HepG2 (cell line): Measurements from ENCODE around the gene SLC38A3. TPM values are rescaled to one million over a fixed set of nuclear protein-coding genes. Genes with fewer than 3 reads are reported as not detected.

Experiments used
- ETV5 ChIP-seq: IDR thresholded peaks from 2 replicates; pipeline ENCODE4 v1.6.1; 2018; ENCODE audit warnings: missing biosample characterization, missing genetic modification reagents, inconsistent platforms, borderline replicate concordance
- FOXP1 ChIP-seq, 2 experiments: fragments of 450-650 bp in 1 of 2; IDR thresholded peaks; 2 replicates each; pipeline ENCODE4 v1.6.1; 2017 to 2018; ENCODE audit warnings: antibody characterized with exemption in 1 of 2
- KLF13 ChIP-seq: sonication (generic); formaldehyde crosslinking; IDR thresholded peaks from 2 replicates; pipeline ENCODE4 v1.4.0; 2020; ENCODE audit warnings: mild to moderate bottlenecking, missing genetic modification reagents
- RELA ChIP-seq: sonication (generic); formaldehyde crosslinking; IDR thresholded peaks from 2 replicates; pipeline ENCODE4 v1.4.0; 2020; ENCODE audit warnings: missing genetic modification reagents
- RFXAP ChIP-seq: sonication (generic); formaldehyde crosslinking; IDR thresholded peaks from 2 replicates; pipeline ENCODE4 v1.4.0; 2020; ENCODE audit warnings: missing genetic modification reagents, borderline replicate concordance
- SP2 ChIP-seq: sonication (generic); formaldehyde crosslinking; IDR thresholded peaks from 2 replicates; pipeline ENCODE4 v1.5.1; 2020; ENCODE audit warnings: mild to moderate bottlenecking, missing genetic modification reagents
- ZNF263 ChIP-seq: sonication (generic); formaldehyde crosslinking; IDR thresholded peaks from 2 replicates; pipeline ENCODE4 v1.4.0; 2020; ENCODE audit warnings: missing genetic modification reagents
- ZNF33A ChIP-seq: sonication (generic); formaldehyde crosslinking; IDR thresholded peaks from 2 replicates; pipeline ENCODE4 v1.5.1; 2020; ENCODE audit warnings: missing genetic modification reagents, mild to moderate bottlenecking, moderate library complexity, borderline replicate concordance
- ZNF773 ChIP-seq: sonication (generic); formaldehyde crosslinking; IDR thresholded peaks from 2 replicates; pipeline ENCODE4 v1.4.0; 2020; ENCODE audit warnings: missing genetic modification reagents, borderline replicate concordance
- ZNF792 ChIP-seq: IDR thresholded peaks from 2 replicates; pipeline ENCODE4 v1.6.1; 2016
- ZNF850 ChIP-seq: sonication (generic); formaldehyde crosslinking; conservative IDR thresholded peaks from 2 replicates; pipeline ENCODE4 v1.9.0; 2021; ENCODE audit warnings: mild to moderate bottlenecking, missing genetic modification reagents
- ZSCAN12 ChIP-seq: sonication (generic); formaldehyde crosslinking; IDR thresholded peaks from 2 replicates; pipeline ENCODE4 v1.9.0; 2021; ENCODE audit warnings: mild to moderate bottlenecking, missing genetic modification reagents
- polyA plus RNA-seq, 8 experiments: library from polyadenylated mRNA; depleted of rRNA in 3 of 8; stranded (reverse) in 7 of 8; unstranded in 1 of 8; fragments of >200 nt; fragmentation: Illumina TruSeq in 4 of 8; extraction: Trizol in 4 of 8; gene quantifications; 2 replicates each; pipeline versions ENCODE4 v1.2.1 to v1.2.3, GENCODE V29; 2011 to 2016; ENCODE audit warnings: low read depth in 4 of 8, missing spikeins in 1 of 8, mixed read lengths in 1 of 8; ENCODE audit not compliant: insufficient read depth in 1 of 8
- total RNA-seq, 5 experiments: library from RNA; depleted of rRNA; stranded (reverse); fragments of >200 nt; fragmentation: Illumina TruSeq; extraction: Trizol; gene quantifications; 2 replicates each; pipeline ENCODE4 v1.2.3, GENCODE V29; 2016; ENCODE audit warnings: low read depth in 1 of 5
- TF ChIP-seq, protein P1 (sequence below): sonication (generic); formaldehyde crosslinking; IDR thresholded peaks from 2 replicates; pipeline ENCODE4 v1.8.1; 2022; ENCODE audit warnings: mild to moderate bottlenecking, missing genetic modification reagents
- TF ChIP-seq, protein P2 (sequence below): sonication (generic); formaldehyde crosslinking; IDR thresholded peaks from 2 replicates; pipeline ENCODE4 v1.8.0; 2022; ENCODE audit warnings: missing genetic modification reagents, low read depth, mild to moderate bottlenecking, borderline replicate concordance
- TF ChIP-seq, protein P3 (sequence below): IDR thresholded peaks from 2 replicates; pipeline ENCODE4 v1.6.1; 2016; ENCODE audit warnings: low read depth, borderline replicate concordance
- TF ChIP-seq, protein P4 (sequence below): sonication (generic); formaldehyde crosslinking; conservative IDR thresholded peaks from 2 replicates; pipeline ENCODE4 v1.8.0; 2022; ENCODE audit warnings: mild to moderate bottlenecking, moderate library complexity, missing genetic modification reagents
- TF ChIP-seq, protein P5 (sequence below), 2 experiments: sonication (generic) in 1 of 2; formaldehyde crosslinking in 1 of 2; IDR thresholded peaks; 2 replicates each; pipeline versions ENCODE4 v1.4.0 to v1.6.1; 2018 to 2020; ENCODE audit warnings: missing genetic modification reagents in 2 of 2, borderline replicate concordance in 1 of 2, low read depth in 1 of 2, mild to moderate bottlenecking in 1 of 2, missing biosample characterization in 1 of 2

Gene SLC38A3
- total and polyA plus RNA-seq, 2 of the 13 experiments (the other 11 are each of a cell fraction or from before 2014, with no cell fraction given) = 29.8 to 164 TPM

DNA sequence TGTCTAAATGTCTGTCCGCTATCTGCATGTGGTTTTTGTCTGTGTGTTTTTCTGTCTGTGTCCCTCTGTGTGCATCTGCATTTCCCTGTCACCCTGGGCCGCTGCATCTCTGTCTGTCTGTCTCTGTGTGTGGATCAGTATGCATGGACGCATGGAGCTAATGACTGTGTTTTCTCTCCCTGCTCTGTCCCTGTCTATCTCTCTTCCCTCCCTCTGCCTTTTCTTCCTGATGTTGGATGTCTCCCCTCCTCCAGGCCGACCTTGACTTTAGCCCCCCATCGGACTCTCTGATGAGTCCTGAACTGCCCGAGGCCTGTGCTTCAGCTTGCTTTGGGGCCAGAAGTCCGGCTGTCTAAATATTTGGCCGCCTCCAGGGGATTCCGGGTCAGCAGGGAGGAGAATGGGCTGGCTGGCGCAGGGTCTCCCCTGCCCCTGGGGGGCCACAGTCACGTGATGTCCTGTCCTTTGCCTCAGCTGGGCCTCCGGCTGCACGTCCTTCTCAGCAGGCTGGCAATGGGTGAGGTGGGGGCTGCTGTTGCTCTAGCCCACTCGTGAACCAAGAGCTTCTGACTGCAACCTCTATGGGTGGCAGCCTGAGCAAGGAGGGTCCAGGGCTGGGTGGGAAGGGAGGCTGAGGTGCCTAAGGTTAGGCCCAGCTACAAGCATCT, 3.7 kb downstream of the SLC38A3 start (continued):
- TF ChIP-seq, protein P1, sequence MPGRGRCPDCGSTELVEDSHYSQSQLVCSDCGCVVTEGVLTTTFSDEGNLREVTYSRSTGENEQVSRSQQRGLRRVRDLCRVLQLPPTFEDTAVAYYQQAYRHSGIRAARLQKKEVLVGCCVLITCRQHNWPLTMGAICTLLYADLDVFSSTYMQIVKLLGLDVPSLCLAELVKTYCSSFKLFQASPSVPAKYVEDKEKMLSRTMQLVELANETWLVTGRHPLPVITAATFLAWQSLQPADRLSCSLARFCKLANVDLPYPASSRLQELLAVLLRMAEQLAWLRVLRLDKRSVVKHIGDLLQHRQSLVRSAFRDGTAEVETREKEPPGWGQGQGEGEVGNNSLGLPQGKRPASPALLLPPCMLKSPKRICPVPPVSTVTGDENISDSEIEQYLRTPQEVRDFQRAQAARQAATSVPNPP (CRISPR knock-in tag) = peak; percentile 96
- TF ChIP-seq, protein P2, sequence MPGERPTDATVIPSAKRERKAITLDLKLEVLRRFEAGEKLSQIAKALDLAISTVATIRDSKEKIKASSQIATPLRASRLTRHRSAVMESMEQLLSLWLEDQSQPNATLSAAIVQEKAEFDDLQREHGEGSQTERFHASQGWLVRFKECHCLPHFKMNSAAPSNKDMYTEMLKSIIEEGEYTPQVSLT (CRISPR knock-in tag) = no peak
- TF ChIP-seq ZNF263 (CRISPR knock-in tag) (peak; percentile 43), KLF13 (CRISPR knock-in tag) (no peak), RELA (CRISPR knock-in tag) (no peak), ZNF33A (CRISPR knock-in tag) (no peak), ZNF773 (no peak), ZSCAN12 (CRISPR knock-in tag) (0 out of 2 replicates have a peak, but pooled peaks have one; percentile 44), ETV5 (peak; percentile 77; the same call in 1 of the 2 replicates), RFXAP (CRISPR knock-in tag) (peak; percentile 78; the same call in 1 of the 2 replicates), FOXP1 (IDR thresholded peaks at IDR 0.05) (0 out of 2 replicates have a peak, but pooled peaks have one; percentile 17), FOXP1 (CRISPR knock-in tag; IDR thresholded peaks at IDR 0.05) (peak; percentile 88), ZNF850 (CRISPR knock-in tag) (no peak), ZNF792 (CRISPR knock-in tag) (no peak), SP2 (CRISPR knock-in tag) (no peak)
- TF ChIP-seq, protein P3, sequence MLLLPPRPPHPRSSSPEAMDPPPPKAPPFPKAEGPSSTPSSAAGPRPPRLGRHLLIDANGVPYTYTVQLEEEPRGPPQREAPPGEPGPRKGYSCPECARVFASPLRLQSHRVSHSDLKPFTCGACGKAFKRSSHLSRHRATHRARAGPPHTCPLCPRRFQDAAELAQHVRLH (CRISPR knock-in tag) = no peak
- TF ChIP-seq, protein P4, sequence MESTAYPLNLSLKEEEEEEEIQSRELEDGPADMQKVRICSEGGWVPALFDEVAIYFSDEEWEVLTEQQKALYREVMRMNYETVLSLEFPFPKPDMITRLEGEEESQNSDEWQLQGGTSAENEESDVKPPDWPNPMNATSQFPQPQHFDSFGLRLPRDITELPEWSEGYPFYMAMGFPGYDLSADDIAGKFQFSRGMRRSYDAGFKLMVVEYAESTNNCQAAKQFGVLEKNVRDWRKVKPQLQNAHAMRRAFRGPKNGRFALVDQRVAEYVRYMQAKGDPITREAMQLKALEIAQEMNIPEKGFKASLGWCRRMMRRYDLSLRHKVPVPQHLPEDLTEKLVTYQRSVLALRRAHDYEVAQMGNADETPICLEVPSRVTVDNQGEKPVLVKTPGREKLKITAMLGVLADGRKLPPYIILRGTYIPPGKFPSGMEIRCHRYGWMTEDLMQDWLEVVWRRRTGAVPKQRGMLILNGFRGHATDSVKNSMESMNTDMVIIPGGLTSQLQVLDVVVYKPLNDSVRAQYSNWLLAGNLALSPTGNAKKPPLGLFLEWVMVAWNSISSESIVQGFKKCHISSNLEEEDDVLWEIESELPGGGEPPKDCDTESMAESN = peak; percentile 82; the same call in 1 of the 2 replicates
- TF ChIP-seq, protein P5, sequence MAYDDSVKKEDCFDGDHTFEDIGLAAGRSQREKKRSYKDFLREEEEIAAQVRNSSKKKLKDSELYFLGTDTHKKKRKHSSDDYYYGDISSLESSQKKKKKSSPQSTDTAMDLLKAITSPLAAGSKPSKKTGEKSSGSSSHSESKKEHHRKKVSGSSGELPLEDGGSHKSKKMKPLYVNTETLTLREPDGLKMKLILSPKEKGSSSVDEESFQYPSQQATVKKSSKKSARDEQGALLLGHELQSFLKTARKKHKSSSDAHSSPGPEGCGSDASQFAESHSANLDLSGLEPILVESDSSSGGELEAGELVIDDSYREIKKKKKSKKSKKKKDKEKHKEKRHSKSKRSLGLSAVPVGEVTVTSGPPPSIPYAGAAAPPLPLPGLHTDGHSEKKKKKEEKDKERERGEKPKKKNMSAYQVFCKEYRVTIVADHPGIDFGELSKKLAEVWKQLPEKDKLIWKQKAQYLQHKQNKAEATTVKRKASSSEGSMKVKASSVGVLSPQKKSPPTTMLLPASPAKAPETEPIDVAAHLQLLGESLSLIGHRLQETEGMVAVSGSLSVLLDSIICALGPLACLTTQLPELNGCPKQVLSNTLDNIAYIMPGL (CRISPR knock-in tag; IDR thresholded peaks at IDR 0.05; ENCODE audit: borderline replicate concordance in 1 of 2, low read depth in 1 of 2) = peak in 1 of 2 experiments; percentile 71; a peak in 2 of 4 replicates
